Central memory CD4-positive, alpha-beta T cell (primary cell): Measurements from ENCODE around the gene SFT2D3.
A peak's percentile ranks its signal among the peaks of the same experiment; 100 is the strongest.

Experiments
- DNase-seq: peaks from one replicate; pipeline ENCODE4 v3.0.0; 2022
- total RNA-seq, 3 experiments: gene quantifications; one replicate each; lab custom pipeline; 2026; lab: John Stamatoyannopoulos, UW

Gene SFT2D3, protein sequence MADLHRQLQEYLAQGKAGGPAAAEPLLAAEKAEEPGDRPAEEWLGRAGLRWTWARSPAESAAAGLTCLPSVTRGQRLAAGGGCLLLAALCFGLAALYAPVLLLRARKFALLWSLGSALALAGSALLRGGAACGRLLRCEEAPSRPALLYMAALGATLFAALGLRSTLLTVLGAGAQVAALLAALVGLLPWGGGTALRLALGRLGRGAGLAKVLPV
- total RNA-seq: 12.7 to 28.0 (median 15.4) reads per million in 3 experiments

DNA sequence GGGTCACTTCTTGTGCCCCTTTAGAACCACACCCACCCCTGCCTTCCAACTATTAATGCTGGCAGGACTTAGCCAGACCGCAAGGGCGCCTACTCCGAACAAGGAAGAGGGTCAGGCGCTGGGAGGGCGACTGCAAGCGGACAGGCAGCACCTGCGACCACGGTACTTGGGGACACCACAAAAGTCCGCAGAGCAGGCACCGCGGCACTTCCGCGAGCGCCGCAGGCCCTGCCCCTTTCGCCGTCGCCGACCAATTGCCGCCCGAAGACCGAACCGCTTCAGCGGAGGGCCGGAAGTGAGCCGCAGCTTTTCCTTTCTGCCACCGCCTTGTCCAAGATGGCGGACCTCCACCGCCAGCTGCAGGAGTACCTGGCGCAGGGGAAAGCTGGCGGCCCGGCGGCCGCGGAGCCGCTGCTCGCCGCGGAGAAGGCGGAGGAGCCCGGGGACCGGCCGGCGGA, at the start of gene SFT2D3:
TSS of gene SFT2D3 (plus strand) at position 305 of the 458 bp plus-strand sequence. CDS start at position 337, 32 bp downstream.
- DNase-seq: peak; percentile 89

DNA sequence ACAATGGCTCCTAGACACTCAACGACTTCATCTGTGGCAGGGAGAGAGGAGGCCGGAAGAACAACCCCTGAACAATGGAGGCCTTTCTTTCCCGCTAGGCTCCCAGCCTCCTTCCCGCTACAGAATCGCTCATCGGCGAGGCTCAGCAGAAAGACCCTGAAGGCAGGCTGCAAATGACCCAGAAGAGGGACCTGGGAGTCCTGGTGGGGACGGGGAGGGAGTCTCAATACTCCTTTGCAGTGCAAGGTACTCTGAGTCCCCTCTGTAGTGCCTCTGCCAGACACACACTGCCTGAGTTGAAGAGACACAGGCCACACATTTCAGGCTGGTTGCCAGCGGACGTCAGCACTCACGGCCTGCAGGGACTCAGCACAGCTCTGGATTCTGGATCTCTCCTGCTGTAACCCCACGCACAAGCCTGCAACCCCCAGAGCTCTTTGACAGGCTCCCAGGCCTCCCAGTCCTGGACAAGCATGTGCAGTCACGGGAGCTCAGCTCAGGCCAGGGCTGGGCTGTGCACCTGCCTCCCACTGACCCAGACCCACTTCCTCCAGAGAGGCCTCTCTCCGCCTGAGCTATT, 49.2 kb upstream of the SFT2D3 start:
- DNase-seq: no peak

DNA sequence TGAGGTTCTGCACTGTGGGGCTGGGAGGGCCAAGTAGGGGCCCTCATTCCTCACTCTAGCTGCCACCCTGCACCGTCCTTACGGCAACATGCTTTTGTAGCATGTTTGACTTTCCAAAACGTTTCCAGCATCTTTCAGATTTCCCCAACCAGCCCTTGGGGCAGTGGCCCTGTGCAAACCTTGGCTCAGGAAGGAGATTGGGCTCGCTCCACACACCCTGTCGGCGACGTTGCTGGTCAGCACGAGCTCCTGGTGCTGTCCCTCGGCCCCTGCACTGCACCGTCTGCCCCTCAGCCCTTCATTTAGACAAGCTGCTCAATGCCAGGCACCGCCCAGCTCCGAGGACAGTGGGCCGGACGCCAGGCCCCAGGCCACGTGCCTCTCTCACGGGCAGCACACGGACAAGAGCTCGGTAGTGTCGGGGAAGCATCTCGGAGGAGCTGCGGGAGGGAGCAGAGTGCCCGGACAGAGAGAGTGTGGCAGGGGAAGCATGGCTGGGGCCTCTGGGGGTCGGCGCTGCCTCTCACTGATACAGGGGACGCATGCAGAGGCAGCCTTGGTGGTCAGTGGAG, 48.4 kb upstream of the SFT2D3 start:
- DNase-seq: no peak

DNA sequence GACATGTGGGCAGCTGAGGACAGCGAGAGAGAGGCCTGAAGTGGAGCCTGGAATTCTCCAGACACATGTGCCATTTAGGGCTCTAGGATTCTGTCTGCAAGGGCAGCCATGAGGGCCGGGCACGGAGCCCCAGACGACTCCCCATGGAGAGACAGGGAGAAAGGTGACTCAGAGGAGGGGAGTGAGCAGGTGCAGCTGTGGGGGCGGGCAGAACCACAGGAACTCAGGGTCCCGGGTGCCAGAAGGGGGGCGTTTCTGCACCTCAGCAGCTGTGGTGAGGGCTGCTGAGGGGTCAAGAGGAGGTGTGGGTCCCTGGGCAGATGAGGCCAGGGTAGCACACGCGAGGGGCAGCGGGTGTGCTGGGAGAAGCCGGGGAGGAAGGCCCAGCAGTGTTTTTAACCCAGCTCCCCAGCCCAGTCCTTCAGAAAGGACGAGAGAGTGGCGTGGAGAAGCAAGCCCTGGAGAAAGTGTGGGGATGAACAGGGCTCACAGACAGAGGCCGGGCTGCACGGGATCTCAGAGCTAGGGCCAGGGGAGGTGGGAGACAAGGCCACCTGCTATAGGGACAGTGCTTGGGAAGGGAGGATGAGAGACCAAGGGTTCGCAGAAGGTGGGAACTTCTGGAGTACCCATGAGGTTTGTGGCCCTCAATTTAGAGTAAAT, 47.7 kb upstream of the SFT2D3 start:
- no peak for DNase-seq

DNA sequence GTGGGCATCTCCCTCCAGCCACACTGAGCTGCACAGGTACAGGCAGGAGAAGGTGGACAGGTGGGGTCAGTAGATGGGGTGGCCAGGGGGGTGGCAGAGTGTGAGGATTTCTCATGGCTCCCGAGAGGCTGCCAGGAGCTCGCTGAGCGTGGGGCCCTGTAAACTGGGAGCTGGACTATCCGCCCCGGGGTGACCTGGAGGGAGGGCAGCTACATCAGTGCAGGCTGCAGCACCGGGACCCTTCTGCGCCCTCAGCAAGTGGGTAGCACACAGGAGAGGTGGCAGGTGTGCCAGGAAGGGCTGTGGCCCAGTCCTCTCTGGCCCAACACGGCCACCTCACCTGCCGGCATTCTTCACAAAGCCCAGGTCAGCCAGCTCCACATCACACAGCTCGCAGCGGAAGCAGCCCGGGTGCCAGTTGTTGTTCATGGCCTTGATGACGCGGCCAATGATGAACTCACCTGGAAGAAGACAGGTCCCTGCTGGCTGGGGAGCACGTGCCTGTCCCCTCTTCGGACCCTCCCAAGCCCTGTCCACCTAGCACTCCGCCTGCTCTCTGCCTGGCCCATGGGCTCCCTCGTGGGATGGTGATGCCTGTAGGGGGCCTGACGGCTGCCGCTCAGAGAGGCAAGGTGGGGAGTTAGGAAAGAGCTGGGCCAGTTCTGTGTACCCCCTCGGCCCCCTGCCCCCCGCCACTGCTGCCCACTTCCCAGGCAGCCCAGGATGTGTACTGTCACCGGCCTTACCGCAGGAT, 47.0 kb upstream of the SFT2D3 start:
- DNase-seq: no peak

DNA sequence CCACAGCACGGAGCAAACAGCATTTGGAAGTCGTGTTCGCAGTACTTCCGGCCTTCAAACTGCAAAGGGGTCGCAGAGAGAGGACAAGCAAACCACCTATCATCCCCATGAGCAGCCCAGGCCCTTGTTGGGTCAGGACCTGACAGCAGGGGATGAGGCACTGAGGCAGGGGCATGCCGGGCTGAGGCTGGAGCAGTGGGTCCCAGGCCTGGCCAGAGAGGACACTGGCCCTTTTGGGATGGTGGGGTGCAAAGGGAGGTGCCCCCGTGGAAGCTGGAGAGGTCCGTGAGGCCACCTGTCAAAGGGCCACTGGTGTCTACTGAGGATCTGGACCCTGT, 46.5 kb upstream of the SFT2D3 start:
- DNase-seq: no peak

DNA sequence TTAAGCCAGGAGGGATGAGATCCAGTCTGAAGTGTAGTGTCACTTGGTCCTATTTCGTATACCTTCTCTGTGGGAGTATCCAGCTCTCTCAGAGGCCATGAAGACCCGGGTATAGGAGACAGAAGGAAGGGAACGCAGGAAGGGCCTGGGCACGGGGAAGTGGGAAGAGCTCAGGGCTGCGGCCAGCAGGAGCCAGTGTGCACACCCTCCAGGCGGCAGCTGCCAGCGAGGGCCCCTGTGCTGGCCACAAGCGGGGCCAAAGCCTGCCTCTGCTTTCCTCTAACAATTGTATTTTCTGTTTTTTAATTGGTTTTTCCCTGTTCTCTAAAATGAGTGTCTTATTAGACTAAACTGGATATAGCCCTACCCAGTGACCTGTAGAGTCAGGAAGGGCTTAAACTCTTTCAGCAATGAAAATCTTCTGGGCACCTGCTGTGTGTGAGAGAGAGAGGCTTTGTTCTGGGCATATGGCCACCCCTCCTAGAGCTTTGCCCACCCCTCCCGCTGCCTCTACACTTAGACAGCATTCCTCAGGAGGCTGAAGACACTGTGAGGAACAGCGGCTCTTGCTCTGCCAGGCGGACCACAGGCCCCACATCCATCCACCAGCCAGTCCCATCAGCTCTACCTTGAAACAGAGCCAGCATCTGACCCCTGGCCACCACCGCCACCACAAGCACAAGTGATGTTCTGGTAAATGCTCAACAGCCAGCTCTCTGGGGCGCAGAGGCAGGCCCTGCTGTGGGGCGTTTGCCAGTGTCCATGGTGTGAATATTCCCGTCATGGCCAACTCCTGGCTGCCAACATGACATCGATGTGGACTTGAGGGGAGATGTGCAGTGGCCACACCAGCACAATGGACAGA, 45.9 kb upstream of the SFT2D3 start:
- DNase-seq: no peak

DNA sequence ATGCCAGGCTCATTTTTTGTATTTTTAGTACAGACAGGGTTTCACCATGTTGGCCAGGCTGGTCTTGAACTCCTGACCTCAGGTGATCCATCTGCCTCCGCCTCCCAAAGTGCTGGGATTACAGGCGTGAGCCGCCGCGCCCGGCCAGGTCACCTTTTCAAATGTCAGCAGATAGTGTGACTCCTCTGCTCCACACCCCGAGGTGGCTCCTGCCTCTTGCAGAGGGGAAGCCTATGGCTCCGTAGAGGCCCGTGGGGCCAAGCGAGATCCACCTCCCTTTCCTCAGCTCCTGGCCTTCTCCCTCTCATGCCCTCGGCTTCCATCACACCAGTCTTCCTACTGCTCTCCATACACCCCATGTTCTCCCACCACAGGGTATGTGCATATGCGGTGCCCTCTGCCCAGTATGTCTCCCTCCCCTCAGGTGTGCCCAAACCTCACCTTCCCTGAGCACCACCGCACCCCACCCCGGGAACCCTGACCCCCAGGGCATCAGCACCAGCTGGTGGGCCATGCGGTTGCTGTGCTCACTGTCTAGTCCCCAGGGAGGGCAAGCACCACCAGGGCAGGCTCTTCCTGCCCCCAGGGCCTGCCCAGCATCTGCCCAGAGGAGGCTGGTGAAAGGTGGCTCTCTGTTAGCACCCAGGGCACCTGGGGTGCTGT, 44.6 kb upstream of the SFT2D3 start:
- no peak for DNase-seq

DNA sequence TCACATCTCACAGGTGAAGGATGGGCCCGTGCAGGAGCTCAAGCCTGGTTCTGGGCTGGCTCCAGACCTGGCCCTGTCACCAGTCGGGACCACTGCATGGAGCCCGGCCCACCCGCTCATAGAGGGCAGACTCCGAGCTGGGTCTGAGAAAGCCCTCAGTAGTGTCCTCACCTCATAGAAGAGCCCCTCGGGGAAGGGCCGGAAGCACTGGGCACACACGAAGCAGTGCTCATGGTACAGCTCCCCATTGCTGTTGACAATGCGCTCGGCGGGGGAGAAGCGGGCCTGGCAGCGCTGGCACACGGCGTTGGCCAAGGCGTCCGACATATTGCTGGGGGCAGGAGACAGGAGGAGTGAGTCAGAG, 44.1 kb upstream of the SFT2D3 start:
- no peak for DNase-seq

DNA sequence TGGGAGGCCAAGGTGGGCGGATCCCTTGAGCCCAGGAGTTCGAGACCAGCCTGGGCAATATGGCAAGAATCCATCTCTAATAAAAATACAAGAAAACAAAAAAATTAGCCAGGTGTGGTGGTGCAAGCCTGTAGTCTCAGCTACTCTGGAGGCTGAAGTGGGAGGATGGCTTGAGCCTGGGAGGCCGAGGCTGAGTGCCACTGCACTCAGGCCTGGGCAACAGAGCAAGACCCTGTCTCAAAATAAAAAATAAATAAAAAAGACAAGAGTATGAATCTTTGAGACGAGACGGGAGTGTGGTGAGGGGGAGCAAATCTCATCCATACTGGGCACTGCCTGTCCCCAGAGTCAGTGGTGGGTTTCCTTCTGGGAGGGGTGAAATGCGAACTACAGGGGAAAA, 43.2 kb upstream of the SFT2D3 start:
- DNase-seq: no peak

DNA sequence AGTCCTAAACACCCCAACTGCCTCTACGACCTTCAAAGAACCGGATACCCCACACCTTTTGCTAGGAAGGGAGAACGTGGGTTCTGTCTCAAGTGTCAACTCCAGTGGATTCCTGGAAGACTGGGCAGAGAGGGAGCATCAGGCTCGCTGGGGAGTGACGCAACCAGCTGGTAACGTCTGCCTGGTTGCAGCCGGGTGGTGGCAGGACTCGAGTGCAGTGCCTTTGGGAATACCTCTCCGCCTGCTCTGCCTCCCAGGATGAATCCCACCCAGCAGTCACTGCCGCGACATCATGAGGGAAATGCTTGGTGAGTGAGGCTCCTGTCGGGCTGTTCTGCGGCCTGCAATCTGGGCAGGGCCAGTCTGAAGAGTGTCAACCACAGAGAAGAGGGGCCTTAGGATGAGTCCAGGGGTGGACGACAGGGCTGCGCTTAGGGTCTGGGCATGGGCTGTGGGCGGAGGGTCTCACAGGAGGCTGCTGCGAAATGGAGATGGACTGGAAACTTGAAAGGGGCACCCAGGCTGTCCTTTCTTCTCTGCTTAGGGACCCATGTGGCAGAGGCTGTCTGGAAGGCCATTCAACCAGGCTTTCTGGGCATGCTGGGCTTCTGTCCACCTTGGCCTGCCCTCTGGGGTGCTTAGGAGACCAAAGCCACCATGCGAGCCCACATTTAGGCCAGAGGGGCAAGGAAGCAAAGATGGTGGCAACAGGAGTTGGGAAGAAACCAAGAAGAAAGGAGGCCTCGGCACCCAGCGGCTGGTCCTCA, 42.5 kb upstream of the SFT2D3 start:
- DNase-seq: no peak

DNA sequence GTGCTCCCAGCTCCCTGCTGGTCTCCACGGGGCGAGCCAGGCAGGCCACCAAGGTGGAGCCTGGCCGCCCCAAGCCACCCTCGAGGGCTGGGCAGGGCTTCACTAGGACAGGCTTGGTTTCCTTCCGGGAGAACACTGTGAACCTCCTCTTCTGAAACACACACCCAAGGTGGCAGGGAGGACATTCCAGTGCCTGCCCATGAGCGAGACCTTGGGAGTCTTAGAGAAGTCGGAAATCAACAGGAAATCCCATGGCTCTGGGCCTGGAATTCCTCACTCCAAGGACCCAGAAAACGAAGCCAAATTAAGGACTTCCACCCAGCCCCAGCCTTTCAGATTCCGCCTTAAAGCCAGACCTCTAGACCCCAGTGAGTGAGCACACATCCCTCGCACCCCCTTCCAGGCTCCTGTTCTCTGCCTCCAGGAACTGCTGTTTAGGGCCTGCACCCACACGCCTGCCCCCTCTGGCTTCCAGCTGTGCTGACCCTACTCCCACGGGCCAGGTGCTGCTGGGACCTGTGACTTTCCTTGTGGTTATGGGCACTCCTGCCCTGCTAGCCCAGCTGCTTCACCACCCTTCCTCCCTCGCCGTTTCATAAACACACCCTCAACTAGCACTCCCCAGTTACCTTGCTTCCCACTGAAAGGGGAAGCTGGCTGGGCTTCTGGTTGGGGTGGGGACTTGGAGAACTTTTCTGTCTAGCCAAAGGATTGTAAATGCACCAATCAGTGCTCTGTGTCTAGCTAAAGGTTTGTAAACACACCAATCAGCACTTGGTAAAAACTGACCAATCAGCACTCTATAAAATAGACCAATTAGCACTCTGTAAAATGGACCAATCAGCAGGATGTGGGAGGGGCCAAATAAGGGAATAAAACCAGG, 41.6 kb upstream of the SFT2D3 start:
- DNase-seq: no peak

DNA sequence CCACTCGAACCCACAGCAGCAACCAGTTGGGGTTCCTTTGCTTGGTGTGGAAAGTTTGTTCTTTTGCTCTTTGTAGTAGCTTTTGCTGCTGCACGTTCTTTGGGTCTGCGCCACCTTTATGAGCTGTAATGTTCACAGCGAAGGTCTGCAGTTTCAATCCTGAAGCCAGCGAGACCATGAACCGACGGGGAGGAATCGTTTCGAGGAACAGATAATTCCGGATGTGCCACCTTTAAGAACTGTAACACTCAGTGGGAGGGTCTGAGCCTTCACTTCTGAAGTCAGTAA, 41.1 kb upstream of the SFT2D3 start:
- DNase-seq: no peak

DNA sequence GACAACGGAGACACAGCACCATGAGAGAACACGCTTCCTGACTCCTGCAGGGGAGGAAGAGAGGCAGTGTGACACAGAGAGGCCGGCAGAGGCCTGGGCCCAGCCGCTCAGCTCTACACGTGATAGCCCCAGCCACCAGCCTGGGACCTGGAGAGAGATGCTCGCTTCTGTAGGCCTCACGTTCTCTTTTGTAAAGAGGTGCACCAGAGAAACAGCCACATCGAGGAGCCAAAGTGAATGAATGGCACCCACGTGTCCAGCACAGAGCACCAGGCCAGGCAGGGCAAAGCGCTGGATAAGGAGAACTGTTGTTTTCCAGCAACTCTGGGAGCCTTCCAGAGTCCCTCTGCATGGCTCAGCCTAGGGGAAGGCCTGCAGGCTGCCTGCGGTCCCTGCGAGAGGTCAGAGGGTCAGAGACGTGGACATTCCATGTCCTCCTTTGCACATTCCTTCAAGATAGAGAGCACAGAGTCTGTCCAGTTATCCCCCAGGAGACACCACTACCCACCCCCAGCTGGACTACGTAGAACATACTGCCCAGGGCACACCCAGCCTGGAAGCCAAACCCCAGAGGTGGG, 40.1 kb upstream of the SFT2D3 start:
- DNase-seq: no peak

DNA sequence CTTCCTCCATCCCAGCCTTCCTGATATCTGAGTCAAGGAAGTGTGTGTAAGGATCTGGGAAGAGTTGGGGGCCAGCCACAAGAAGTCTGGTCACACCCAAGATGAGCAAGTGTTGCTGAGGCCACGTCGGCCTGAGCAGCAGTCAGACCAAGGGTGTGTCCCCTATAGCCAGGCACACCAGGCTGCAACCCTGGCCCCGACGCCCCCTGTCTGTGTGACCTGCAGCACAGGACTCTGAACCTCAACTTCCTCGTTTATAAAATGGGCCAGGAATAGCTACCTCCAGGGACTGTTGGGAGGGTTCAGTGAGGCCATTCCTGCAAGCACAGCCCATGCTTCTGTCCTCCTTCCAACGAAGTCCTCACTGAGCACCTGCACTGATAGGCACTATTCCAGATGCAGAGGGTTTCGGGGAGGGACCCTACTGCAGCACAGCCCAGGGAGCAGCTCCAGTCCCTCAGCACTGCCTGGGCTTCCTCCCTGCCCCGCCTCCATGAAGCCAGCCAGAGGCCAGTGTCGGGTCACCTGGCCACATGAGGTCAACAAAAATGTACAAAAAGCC, 39.3 kb upstream of the SFT2D3 start:
- no peak for DNase-seq

DNA sequence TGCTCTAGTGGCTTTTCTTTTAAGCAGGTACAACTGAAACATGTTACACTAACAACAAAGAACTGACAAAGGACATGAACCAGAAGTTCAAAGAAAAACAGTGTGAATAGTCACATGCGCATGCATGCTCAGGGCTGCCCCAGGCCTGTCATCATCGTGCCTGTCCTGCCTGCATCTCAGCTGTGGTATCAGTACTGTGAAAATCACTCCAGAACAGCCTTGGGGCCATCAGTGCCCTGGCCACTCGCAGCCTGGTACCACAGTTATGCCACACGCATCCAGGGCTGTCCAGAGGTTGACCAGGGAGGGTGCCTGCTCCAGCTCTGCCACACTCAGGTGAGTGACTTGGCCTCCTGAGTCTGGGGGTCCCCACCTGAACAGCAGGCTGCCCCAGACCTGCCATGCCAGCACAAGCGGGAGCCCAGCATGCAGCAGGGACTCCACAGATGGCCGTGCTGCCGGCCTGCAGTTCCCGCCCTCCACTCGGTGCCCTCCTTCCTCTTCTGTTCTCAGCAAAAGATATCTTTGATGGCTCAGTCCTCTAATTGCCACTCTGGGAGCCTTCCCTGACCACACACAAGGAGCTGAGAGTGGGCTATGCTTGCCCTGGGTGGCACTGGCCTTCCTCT, 38.2 kb upstream of the SFT2D3 start:
- DNase-seq: no peak

DNA sequence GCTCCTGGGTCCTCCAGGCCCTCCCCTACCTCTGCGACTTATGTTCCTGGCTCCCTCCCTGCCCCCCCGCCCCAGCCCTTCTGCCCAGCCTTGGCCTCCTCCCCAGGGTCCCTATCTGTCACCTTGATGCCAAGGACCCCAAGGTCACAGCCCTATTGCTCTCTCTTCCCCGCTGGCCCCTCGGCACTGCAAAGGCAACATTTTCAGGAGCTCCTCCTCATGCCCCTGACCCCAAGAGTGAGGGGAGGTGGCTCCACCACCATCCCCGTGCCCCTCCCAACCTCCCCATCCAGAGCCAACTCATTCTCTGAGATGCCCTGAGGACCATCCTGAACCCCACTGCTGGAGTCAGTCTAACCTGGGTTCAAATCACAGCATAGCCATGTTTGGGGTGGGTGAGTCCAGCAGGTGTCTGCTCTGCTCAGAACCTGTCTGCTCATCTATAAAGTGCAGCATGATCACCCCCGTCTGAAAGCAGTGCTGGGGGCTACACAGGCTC, 37.7 kb upstream of the SFT2D3 start:
- DNase-seq: no peak

DNA sequence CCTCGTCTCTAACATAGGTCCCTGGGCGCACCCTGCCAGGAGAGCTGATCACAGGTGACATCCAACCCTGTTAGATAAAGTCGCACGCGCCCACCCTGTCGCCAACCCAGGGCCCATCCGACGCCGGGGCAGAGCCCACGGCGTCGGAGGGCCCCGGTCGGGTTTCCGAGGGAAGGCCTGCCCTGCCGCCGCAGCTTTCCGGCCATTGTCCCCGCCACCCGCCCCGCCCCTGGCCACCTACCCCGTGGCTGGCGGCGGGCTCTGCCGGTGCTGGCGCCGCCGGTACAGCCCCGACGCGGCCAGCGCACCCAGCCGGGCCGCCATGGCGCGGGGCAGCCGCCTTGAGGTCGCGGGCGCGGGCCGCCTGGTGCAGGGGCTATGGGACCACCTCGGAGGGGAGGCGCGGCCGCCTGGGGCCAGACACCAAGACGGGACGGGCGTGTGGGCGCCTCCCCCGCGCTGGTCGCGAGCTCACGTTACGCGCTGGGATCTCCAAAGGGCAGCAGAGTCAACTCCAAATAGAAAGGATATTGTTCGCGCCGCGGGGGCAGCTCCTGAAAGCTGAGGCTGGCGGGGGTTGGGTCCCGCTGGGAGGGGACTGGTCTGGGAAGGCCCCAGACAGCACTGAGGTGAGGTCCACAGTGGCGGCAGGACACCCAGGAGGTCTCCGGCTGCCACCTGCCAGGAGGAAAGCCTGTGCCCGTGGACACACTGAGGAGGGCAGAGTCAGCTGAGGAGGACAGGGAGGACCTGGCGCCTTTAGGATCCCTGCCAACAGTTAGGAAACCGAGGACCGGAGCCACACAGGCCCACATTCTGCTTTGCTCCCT, 37.0 kb upstream of the SFT2D3 start:
- no peak for DNase-seq
